A673 (cell line): ENCODE results near the gene CTNNA1.

Source experiments
- CTCF ChIP-seq: fragments of 300-800, 200-600 bp; sonication (generic); conservative IDR thresholded peaks from 2 replicates; pipeline ENCODE4 v1.5.1; 2017; ENCODE audit warnings: low read depth, mild to moderate bottlenecking, antibody characterized with exemption, low read length, moderate library complexity, mixed read lengths
- EZH2 ChIP-seq: fragments of 200-600 bp; sonication (generic); IDR thresholded peaks from 2 replicates; pipeline ENCODE4 v1.6.1; 2017; ENCODE audit warnings: borderline replicate concordance, low read depth, mild to moderate bottlenecking, mixed read lengths, antibody characterized with exemption, low read length; ENCODE audit not compliant: poor library complexity, severe bottlenecking

- TF ChIP-seq EZH2: no peak
- TF ChIP-seq CTCF: no peak
Observed at GRCh38 chr5:138867011-138867410, 113.8 kb downstream of the CTNNA1 start.
